ENCODE data around the gene NOXO1. TPM values are rescaled to one million over a fixed set of nuclear protein-coding genes. Genes with fewer than 3 reads are reported as not detected.
A peak's percentile ranks its signal among the peaks of the same experiment; 100 is the strongest.

NOXO1 gene
- total and polyA plus RNA-seq, 10 of the 15 experiments (the other 5 are each of a cell fraction or from before 2014, with no cell fraction given), result 0.09 to 0.76 (median 0.26) TPM; not detected in 4

GRCh38 chr16:2003827-2004641, 22.8 kb upstream of the NOXO1 start (continued):
- no peak for TF ChIP-seq CREB1 (IDR thresholded peaks at IDR 0.05; ENCODE audit: low read depth)
- TF ChIP-seq NFIC (IDR thresholded peaks at IDR 0.05; ENCODE audit: low read depth, low read length), result no peak
- no peak for TF ChIP-seq MAX (IDR thresholded peaks at IDR 0.05; ENCODE audit: low read depth, low read length)
- no peak for TF ChIP-seq CBX3 (IDR thresholded peaks at IDR 0.05; ENCODE audit: borderline replicate concordance, low read depth)
- TF ChIP-seq ZNF274 (IDR thresholded peaks at IDR 0.05; ENCODE audit: insufficient read depth, insufficient read length), result no peak
- TF ChIP-seq PBX3 (IDR thresholded peaks at IDR 0.05; ENCODE audit: insufficient replicate concordance, low read depth, low read length), result peak; percentile 43
- 0 out of 2 replicates have a peak, but pooled peaks have one; percentile 34 for TF ChIP-seq NBN (IDR thresholded peaks at IDR 0.05)
- no peak for TF ChIP-seq NFYA (IDR thresholded peaks at IDR 0.05; ENCODE audit: borderline replicate concordance, low read depth, low read length)
- TF ChIP-seq YBX1 (IDR thresholded peaks at IDR 0.05), result no peak
- TF ChIP-seq NR2C1 (IDR thresholded peaks at IDR 0.05), result 0 out of 2 replicates have a peak, but pooled peaks have one; percentile 15
- TF ChIP-seq CBX5 (IDR thresholded peaks at IDR 0.05; ENCODE audit: low read depth), result no peak
- TF ChIP-seq CREM (IDR thresholded peaks at IDR 0.05; ENCODE audit: low read depth), result no peak
- TF ChIP-seq ETV6 (conservative IDR thresholded peaks at IDR 0.05 in 1 of 2, IDR thresholded peaks at IDR 0.05 in 1 of 2; ENCODE audit: borderline replicate concordance in 1 of 2, low read depth in 1 of 2), result no peak
- TF ChIP-seq ESRRA (IDR thresholded peaks at IDR 0.05; ENCODE audit: low read length), result peak; percentile 51; the same call in 1 of the 2 replicates
- TF ChIP-seq POU2F2 (IDR thresholded peaks at IDR 0.05; ENCODE audit: borderline replicate concordance, low read depth, low read length), result 0 out of 3 replicates have a peak, but pooled peaks have one; percentile 32
- TF ChIP-seq ZNF687 (IDR thresholded peaks at IDR 0.05), result no peak
- TF ChIP-seq SUPT20H (IDR thresholded peaks at IDR 0.05; ENCODE audit: borderline replicate concordance, control insufficient read depth, low read depth, low read length), result no peak
- TF ChIP-seq CEBPB (IDR thresholded peaks at IDR 0.05; ENCODE audit: borderline replicate concordance in 1 of 2, low read depth in 2 of 2, low read length in 2 of 2), result no peak
- peak; percentile 66; the same call in 1 of the 2 replicates for TF ChIP-seq NR2F1 (conservative IDR thresholded peaks at IDR 0.05)

All from GM12878 (cell line).